H9 (cell line): ENCODE results near the gene LRRFIP2. TPM values are rescaled to one million over a fixed set of nuclear protein-coding genes. Genes with fewer than 3 reads are reported as not detected.

ENCODE experiments used
- DNase-seq: peaks from one replicate; pipeline ENCODE4 v3.0.0-alpha.2; 2017
- H2AFZ ChIP-seq: one replicate; pipeline ENCODE4 v1.6.1; 2013; ENCODE audit warnings: mild to moderate bottlenecking, low read length, control low read depth, moderate library complexity
- H2AK5ac ChIP-seq: 2 replicates; pipeline ENCODE4 v1.6.1; 2013; ENCODE audit warnings: low read length, control low read depth, mixed read lengths; ENCODE audit not compliant: insufficient read length
- H2BK120ac ChIP-seq: one replicate; pipeline ENCODE4 v1.6.1; 2013; ENCODE audit warnings: low read depth, mild to moderate bottlenecking, low read length, control low read depth, inconsistent platforms; ENCODE audit not compliant: poor library complexity, severe bottlenecking
- H2BK12ac ChIP-seq: 2 replicates; pipeline ENCODE4 v1.6.1; 2013; ENCODE audit warnings: low read length, control low read depth, mixed read lengths, low read depth; ENCODE audit not compliant: insufficient read length
- H2BK15ac ChIP-seq: 2 replicates; pipeline ENCODE4 v1.6.1; 2013; ENCODE audit warnings: low read depth, low read length, control low read depth
- H2BK20ac ChIP-seq: one replicate; pipeline ENCODE4 v1.6.1; 2013; ENCODE audit warnings: low read depth, mild to moderate bottlenecking, low read length, control low read depth, inconsistent platforms; ENCODE audit not compliant: poor library complexity, severe bottlenecking
- H2BK5ac ChIP-seq: 2 replicates; pipeline ENCODE4 v1.6.1; 2013; ENCODE audit warnings: low read length, control low read depth, mixed read lengths; ENCODE audit not compliant: insufficient read length
- H3K14ac ChIP-seq: 2 replicates; pipeline ENCODE4 v1.6.1; 2013; ENCODE audit warnings: low read length, control low read depth; ENCODE audit not compliant: insufficient read depth
- H3K18ac ChIP-seq: 2 replicates; pipeline ENCODE4 v1.6.1; 2013; ENCODE audit warnings: low read depth, mild to moderate bottlenecking, mixed read lengths, low read length, control low read depth; ENCODE audit not compliant: insufficient read length
- H3K23ac ChIP-seq: 2 replicates; pipeline ENCODE4 v1.6.1; 2013; ENCODE audit warnings: low read length, control low read depth, mixed read lengths, low read depth; ENCODE audit not compliant: insufficient read length
- H3K23me2 ChIP-seq: 2 replicates; pipeline ENCODE4 v1.6.1; 2013; ENCODE audit warnings: low read depth, mild to moderate bottlenecking, mixed read lengths, low read length, control low read depth; ENCODE audit not compliant: insufficient read length, poor library complexity, severe bottlenecking
- H3K27ac ChIP-seq: 2 replicates; pipeline ENCODE4 v1.5.1; 2013; ENCODE audit warnings: low read length, control low read depth, mixed read lengths, low read depth; ENCODE audit not compliant: insufficient read length
- H3K27me3 ChIP-seq: 2 replicates; pipeline ENCODE4 v1.6.1; 2013; ENCODE audit warnings: low read length, control low read depth, inconsistent platforms; ENCODE audit not compliant: insufficient read depth
- H3K4ac ChIP-seq: 2 replicates; pipeline ENCODE4 v1.6.1; 2013; ENCODE audit warnings: low read depth, mild to moderate bottlenecking, control low read depth, inconsistent platforms, low read length, moderate library complexity
- H3K4me1 ChIP-seq: 2 replicates; pipeline ENCODE4 v1.6.1; 2013; ENCODE audit warnings: low read length, control low read depth, inconsistent platforms; ENCODE audit not compliant: insufficient read depth
- H3K4me2 ChIP-seq: 2 replicates; pipeline ENCODE4 v1.6.1; 2013; ENCODE audit warnings: low read length, control low read depth, mixed read lengths; ENCODE audit not compliant: insufficient read length, insufficient read depth
- H3K56ac ChIP-seq: 2 replicates; pipeline ENCODE4 v1.6.1; 2013; ENCODE audit warnings: low read depth, mild to moderate bottlenecking, mixed read lengths, low read length, control low read depth; ENCODE audit not compliant: insufficient read length
- H3K79me1 ChIP-seq: 2 replicates; pipeline ENCODE4 v1.6.1; 2013; ENCODE audit warnings: low read depth, mild to moderate bottlenecking, moderate library complexity, low read length, control low read depth, inconsistent platforms; ENCODE audit not compliant: insufficient read depth, poor library complexity, severe bottlenecking
- H3K79me2 ChIP-seq: 2 replicates; pipeline ENCODE4 v1.6.1; 2013; ENCODE audit warnings: low read length, control low read depth, inconsistent platforms; ENCODE audit not compliant: insufficient read depth
- H3K9ac ChIP-seq: 2 replicates; pipeline ENCODE4 v1.6.1; 2013; ENCODE audit warnings: low read length, control low read depth, mixed read lengths; ENCODE audit not compliant: insufficient read length; ENCODE audit errors: extremely low read depth
- H3K9me3 ChIP-seq: one replicate; pipeline ENCODE4 v1.6.1; 2013; ENCODE audit warnings: low read depth, low read length, inconsistent platforms; ENCODE audit not compliant: control insufficient read depth
- H3T11ph ChIP-seq: one replicate; pipeline ENCODE4 v1.6.1; 2013; ENCODE audit warnings: mild to moderate bottlenecking, low read length, control low read depth, inconsistent platforms
- H4K20me1 ChIP-seq: one replicate; pipeline ENCODE4 v1.6.1; 2013; ENCODE audit not compliant: control insufficient read depth, insufficient read length, insufficient read depth
- H4K5ac ChIP-seq: 2 replicates; pipeline ENCODE4 v1.6.1; 2013; ENCODE audit warnings: low read depth, mild to moderate bottlenecking, mixed read lengths, low read length, control low read depth; ENCODE audit not compliant: insufficient read length
- H4K8ac ChIP-seq: replicated peaks from 2 replicates; pipeline ENCODE4 v1.6.1; 2013; ENCODE audit warnings: low read length, control low read depth, mixed read lengths, low read depth; ENCODE audit not compliant: insufficient read length
- H4K91ac ChIP-seq: 2 replicates; pipeline ENCODE4 v1.6.1; 2013; ENCODE audit warnings: low read depth, mild to moderate bottlenecking, moderate library complexity, mixed read lengths, low read length, control low read depth; ENCODE audit not compliant: insufficient read length
- H3K27ac Mint-ChIP-seq, 3 experiments: 2 replicates in 2 of 3; 3 replicates in 1 of 3; pipeline ENCODE4 v1.8.0; 2020 to 2021; ENCODE audit warnings: mixed read lengths in 3 of 3, mild to moderate bottlenecking in 1 of 3, moderate library complexity in 1 of 3
- H3K27me3 Mint-ChIP-seq: 2 replicates; pipeline ENCODE4 v1.8.0; 2021; ENCODE audit warnings: low read depth, mild to moderate bottlenecking, moderate library complexity, mixed read lengths
- H3K36me3 Mint-ChIP-seq, 3 experiments: 2 replicates in 2 of 3; 3 replicates in 1 of 3; pipeline ENCODE4 v1.8.0; 2020 to 2021; ENCODE audit warnings: low read depth in 3 of 3, mixed read lengths in 3 of 3; ENCODE audit not compliant: insufficient read depth in 1 of 3
- H3K4me1 Mint-ChIP-seq, 2 experiments: 2 replicates each; pipeline ENCODE4 v1.8.0; 2020; ENCODE audit warnings: mixed read lengths in 2 of 2
- H3K4me3 Mint-ChIP-seq, 2 experiments: 2 replicates in 1 of 2; 3 replicates in 1 of 2; pipeline ENCODE4 v1.8.0; 2020 to 2021; ENCODE audit warnings: mild to moderate bottlenecking in 2 of 2, mixed read lengths in 2 of 2, moderate library complexity in 1 of 2
- H3K9me3 Mint-ChIP-seq, 2 experiments: 2 replicates in 1 of 2; 3 replicates in 1 of 2; pipeline ENCODE4 v1.8.0; 2020; ENCODE audit warnings: mild to moderate bottlenecking in 2 of 2, mixed read lengths in 2 of 2, moderate library complexity in 1 of 2
- WGBS: extraction: QIAGEN DNeasy Blood & Tissue Kit; methylation state at CpG from one replicate; pipeline ENCODE4 v1.1.7; 2013; ENCODE audit warnings: missing lambda C conversion rate, low lambda C conversion rate, mixed read lengths; ENCODE audit not compliant: insufficient read length; ENCODE audit errors: extremely low coverage; 5-methylcytosine and 5-hydroxymethylcytosine counted together
- total RNA-seq: library from RNA; stranded (reverse); gene quantifications from 2 replicates; pipeline ENCODE4 v1.2.1, GENCODE V29; 2021
- TF ChIP-seq, protein P1 (sequence below): fragments of 200-600 bp; sonication (generic); conservative IDR thresholded peaks from 3 replicates; pipeline ENCODE4 v1.8.0; 2021; ENCODE audit warnings: antibody characterized with exemption, mild to moderate bottlenecking

The LRRFIP2 gene
- total RNA-seq, 1 experiment from 2014 or later = 30.7 TPM

DNA sequence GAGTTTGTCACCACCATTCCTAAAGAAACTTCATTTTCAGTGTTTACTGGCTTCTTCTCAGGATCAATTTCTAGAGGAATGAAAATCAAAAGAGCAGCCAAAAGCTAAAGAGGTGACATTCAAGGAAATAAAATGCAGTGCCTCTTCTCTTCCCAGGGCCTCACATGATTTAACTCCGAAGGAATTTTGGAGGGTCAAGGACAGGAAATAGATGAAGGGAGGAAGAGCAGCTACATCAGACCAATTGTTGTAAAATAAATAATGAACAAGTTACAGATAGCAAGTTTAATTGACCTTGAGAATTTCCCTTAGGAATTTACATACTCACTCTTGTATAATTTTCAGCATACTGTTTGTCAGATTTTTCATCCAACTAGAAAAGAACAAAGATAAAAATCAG is 78.1 kb downstream of the LRRFIP2 start:
- Histone ChIP-seq H3K4me2 (no peak overlapping the region), H4K8ac (no peak overlapping the region), H2AFZ (no peak overlapping the region), H3K27ac (no peak overlapping the region), H3K9ac (no peak overlapping the region), H3K56ac (no peak overlapping the region), H3K4ac (no peak overlapping the region), H3K4me1 (no peaks in the 10 kb centered on the region), H3K18ac (no peak overlapping the region), H3K79me2 (no peaks in the 10 kb centered on the region), H2BK20ac (no peak overlapping the region), H4K20me1 (no peaks in the 10 kb centered on the region), H2BK12ac (no peak overlapping the region), H2AK5ac (no peak overlapping the region), H3K9me3 (no peaks in the 10 kb centered on the region), H3K79me1 (no peaks in the 10 kb centered on the region), H2BK120ac (no peak overlapping the region), H3K23me2 (no peaks in the 10 kb centered on the region), H2BK15ac (no peak overlapping the region), H4K91ac (no peak overlapping the region), H4K5ac (no peak overlapping the region), H3T11ph (no peak overlapping the region), H2BK5ac (no peak overlapping the region), H3K23ac (no peak overlapping the region), H3K27me3 (no peaks in the 10 kb centered on the region), H3K14ac (no peak overlapping the region)
- WGBS = no CpG with 5 or more reads among the region's 1 CpG
- no peak overlapping the region for H3K27ac Mint-ChIP-seq
- peaks cover 0 to 5% of the 10 kb centered on the region in 2 experiments; a peak in 2 of 4 replicates for H3K4me1 Mint-ChIP-seq
- TF ChIP-seq, protein P1, sequence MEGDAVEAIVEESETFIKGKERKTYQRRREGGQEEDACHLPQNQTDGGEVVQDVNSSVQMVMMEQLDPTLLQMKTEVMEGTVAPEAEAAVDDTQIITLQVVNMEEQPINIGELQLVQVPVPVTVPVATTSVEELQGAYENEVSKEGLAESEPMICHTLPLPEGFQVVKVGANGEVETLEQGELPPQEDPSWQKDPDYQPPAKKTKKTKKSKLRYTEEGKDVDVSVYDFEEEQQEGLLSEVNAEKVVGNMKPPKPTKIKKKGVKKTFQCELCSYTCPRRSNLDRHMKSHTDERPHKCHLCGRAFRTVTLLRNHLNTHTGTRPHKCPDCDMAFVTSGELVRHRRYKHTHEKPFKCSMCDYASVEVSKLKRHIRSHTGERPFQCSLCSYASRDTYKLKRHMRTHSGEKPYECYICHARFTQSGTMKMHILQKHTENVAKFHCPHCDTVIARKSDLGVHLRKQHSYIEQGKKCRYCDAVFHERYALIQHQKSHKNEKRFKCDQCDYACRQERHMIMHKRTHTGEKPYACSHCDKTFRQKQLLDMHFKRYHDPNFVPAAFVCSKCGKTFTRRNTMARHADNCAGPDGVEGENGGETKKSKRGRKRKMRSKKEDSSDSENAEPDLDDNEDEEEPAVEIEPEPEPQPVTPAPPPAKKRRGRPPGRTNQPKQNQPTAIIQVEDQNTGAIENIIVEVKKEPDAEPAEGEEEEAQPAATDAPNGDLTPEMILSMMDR = no peak
- H3K27me3 Mint-ChIP-seq = no peaks in the 10 kb centered on the region
- no peak overlapping the region for H3K4me3 Mint-ChIP-seq
- H3K36me3 Mint-ChIP-seq = peaks cover 0 to 6% (median 0%) of the 10 kb centered on the region in 3 experiments; a peak in 3 of 7 replicates
- H3K9me3 Mint-ChIP-seq = no peaks in the 10 kb centered on the region
- DNase-seq = no peak
